Heart left ventricle (tissue), 13 donors: ENCODE results near the gene BMPR1A.

ENCODE experiments used
- POLR2A ChIP-seq, 2 donors: fragments of 450-650 bp; IDR thresholded peaks; one replicate each; pipeline ENCODE4 v1.6.1; 2017; ENCODE audit warnings: antibody characterized with exemption in 2 of 2, mild to moderate bottlenecking in 2 of 2, moderate library complexity in 2 of 2
- TF ChIP-seq, protein P1 (sequence below), 12 donors: fragments of 200-600 bp; sonication (generic) in 4 of 12; IDR thresholded peaks; one replicate each; pipeline versions ENCODE4 v1.5.0 to v1.8.0; 2018 to 2022; ENCODE audit warnings: antibody characterized with exemption in 12 of 12, mild to moderate bottlenecking in 5 of 12
- donor health status: ischemic (EF 13 %, LVEDD 7.1; RV severe dilation, severe dysfunction).
- donor health status: DM: no; HTN: yes; CAD: no.
- donor health status: DM: no; HTN: no; CAD: no.
- donor health status: ischemic (EF 25% LVEDD 6.9; RV normal size, moderate dysfunction).
- donor health status: ischemic (EF 25% LVEDD 5.7; RV mildly dilated, moderate dysfunction).
- donor health status: ischemic (EF 35%, LVEDD 5.7; RV mildly dilated, moderate dysfunction).
- donor health status: nonischemic (EF 11% LVEDD 7.7; RV severe dilation, severe dysfunction).
- donor health status: DM: yes; HTN: yes; CAD: no.
- donor health status: PGD.
- donor health status: ischemic (EF 29% LVEDD 5.4; RV normal size, mild dysfunction).
- donor health status: nonischemic (EF 23%, LVEDD 6.1; RV moderate dilation, normal function).

DNA sequence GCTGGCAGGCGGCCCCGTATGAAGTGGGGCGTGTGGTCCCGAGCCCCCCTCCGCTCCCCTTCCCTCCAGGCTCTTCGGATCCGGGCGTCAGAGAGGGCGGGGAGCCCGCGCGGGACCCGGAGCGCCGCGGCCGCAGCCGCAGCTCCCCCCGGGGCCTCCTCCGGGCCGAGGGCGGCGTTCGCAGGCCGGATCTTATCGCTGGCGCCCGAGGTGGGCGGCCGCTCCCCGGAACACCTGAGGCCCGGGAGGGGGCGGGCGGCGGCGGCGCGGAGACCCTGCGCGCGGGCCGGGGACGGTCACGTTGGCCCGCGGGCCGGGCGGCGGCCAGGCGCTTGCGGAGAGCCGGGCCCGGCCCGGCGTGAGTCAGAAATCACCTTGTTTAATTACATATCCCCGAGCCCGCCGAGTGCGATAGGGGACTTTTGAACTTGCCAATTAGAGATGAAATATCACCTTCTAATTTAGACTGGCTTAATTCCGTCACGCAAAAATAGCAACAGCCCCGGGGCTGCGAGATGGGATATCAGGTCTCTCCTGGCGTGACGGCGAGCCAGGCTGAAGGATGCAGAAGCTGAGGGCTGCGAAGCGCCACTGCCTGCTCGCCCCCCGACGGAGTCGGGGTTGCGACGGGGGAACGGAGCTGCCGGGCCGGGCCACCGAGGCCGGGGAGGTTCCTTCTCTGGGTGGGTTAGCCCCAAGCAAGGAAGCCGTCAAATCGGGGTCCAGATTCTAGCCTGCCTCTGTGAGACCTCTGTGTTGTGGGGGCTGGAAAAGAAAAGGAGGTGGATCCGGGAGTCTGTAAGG lies 44.7 kb upstream of the BMPR1A start:
- TF ChIP-seq, protein P1, sequence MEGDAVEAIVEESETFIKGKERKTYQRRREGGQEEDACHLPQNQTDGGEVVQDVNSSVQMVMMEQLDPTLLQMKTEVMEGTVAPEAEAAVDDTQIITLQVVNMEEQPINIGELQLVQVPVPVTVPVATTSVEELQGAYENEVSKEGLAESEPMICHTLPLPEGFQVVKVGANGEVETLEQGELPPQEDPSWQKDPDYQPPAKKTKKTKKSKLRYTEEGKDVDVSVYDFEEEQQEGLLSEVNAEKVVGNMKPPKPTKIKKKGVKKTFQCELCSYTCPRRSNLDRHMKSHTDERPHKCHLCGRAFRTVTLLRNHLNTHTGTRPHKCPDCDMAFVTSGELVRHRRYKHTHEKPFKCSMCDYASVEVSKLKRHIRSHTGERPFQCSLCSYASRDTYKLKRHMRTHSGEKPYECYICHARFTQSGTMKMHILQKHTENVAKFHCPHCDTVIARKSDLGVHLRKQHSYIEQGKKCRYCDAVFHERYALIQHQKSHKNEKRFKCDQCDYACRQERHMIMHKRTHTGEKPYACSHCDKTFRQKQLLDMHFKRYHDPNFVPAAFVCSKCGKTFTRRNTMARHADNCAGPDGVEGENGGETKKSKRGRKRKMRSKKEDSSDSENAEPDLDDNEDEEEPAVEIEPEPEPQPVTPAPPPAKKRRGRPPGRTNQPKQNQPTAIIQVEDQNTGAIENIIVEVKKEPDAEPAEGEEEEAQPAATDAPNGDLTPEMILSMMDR (IDR thresholded peaks at IDR 0.05) = no peak
- TF ChIP-seq POLR2A (IDR thresholded peaks at IDR 0.05) = peak in 1 of 2 donors; percentile 7
